BJ (cell line): ENCODE measurements around the gene MISFA. TPM values are rescaled to one million over a fixed set of nuclear protein-coding genes. Genes with fewer than 3 reads are reported as not detected.
A peak's percentile ranks its signal among the peaks of the same experiment; 100 is the strongest.

ENCODE experiments used
- CTCF ChIA-PET: fragments of 350-600 bp; formaldehyde crosslinking; extraction: SDS; loops from one replicate; lab custom pipeline; 2021; ENCODE audit warnings: antibody characterized with exemption, inconsistent platforms; lab: Yijun Ruan, JAX
- POLR2A ChIA-PET: fragments of 300-600 bp; sonication (Branson Sonifier 250); formaldehyde crosslinking; extraction: SDS; loops from one replicate; lab custom pipeline; 2021; ENCODE audit warnings: antibody characterized with exemption; lab: Charles Lee
- DNase-seq: peaks from one replicate; pipeline ENCODE4 v3.0.0-alpha.2; 2011; ENCODE audit warnings: low read depth
- H3K27me3 ChIP-seq: 2 replicates; pipeline ENCODE4 v1.6.0; 2011; ENCODE audit warnings: low read length; ENCODE audit not compliant: control insufficient read depth, insufficient read depth
- H3K36me3 ChIP-seq: 2 replicates; pipeline ENCODE4 v1.5.1; 2011; ENCODE audit warnings: low read length; ENCODE audit not compliant: control insufficient read depth, insufficient read depth
- H3K4me3 ChIP-seq: 2 replicates; pipeline ENCODE4 v1.5.1; 2011; ENCODE audit warnings: low read depth, mild to moderate bottlenecking, control low read depth, low read length
- polyA plus RNA-seq: library from polyadenylated mRNA; depleted of rRNA; stranded (reverse); fragments of >200 nt; gene quantifications from 2 replicates; pipeline ENCODE4 v1.2.3, GENCODE V29; 2011; rRNA removed
- TF ChIP-seq, protein P1 (sequence below): IDR thresholded peaks from 2 replicates; pipeline ENCODE4 v1.5.1; 2011; ENCODE audit warnings: low read depth, mild to moderate bottlenecking, control low read depth, inconsistent platforms, low read length, moderate library complexity; ENCODE audit not compliant: insufficient read depth

The MISFA gene
- polyA plus RNA-seq, 1 experiment, result 0.26 TPM

DNA sequence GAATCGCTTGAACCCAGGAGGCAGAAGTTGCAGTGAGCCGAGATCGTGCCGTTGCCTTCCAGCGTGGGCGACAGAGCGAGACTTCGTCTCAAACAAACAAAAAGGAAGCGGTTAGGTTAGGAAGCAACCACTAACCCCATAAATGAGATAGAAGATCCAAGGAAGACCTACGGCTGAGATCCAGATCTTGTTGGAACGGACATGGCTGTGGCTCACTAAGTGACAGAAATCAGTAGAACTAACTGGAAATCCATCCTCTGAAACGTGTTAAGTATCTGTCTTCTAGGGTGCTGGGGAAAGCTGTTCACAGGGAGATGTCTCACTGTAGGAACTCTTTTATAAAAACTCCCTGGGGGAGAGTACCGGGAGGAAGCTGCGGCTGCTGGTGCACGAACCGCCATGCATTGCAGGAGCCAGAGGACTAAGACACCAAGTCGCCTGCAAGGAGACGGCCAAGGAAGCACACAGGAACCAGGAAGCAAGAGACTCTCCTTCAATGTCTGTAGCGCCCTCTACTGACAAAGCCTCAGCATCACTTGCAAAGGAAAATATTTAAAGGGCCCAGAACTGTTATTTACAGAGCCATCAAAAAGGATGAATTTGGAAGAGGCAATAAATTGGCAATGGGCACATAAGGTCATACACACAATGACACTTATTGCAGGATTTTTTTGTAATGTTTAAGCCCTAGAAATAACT lies 51.4 kb downstream of the MISFA start:
- Histone ChIP-seq H3K27me3 (no peaks in the 10 kb centered on the region), H3K4me3 (no peak overlapping the region), H3K36me3 (no peaks in the 10 kb centered on the region)
- no peak for DNase-seq
- ChIA-PET CTCF (interaction anchor here (1.4 to 2.3 kb wide), 2 partner anchors 110 to 536 kb away, joined by 5 to 10 read pairs; no protein-coding TSS in a partner anchor), POLR2A (interaction anchor here (0.6 kb wide), 1 partner anchor 577 kb away, joined by 6 read pairs; no protein-coding TSS in a partner anchor)
- TF ChIP-seq, protein P1, sequence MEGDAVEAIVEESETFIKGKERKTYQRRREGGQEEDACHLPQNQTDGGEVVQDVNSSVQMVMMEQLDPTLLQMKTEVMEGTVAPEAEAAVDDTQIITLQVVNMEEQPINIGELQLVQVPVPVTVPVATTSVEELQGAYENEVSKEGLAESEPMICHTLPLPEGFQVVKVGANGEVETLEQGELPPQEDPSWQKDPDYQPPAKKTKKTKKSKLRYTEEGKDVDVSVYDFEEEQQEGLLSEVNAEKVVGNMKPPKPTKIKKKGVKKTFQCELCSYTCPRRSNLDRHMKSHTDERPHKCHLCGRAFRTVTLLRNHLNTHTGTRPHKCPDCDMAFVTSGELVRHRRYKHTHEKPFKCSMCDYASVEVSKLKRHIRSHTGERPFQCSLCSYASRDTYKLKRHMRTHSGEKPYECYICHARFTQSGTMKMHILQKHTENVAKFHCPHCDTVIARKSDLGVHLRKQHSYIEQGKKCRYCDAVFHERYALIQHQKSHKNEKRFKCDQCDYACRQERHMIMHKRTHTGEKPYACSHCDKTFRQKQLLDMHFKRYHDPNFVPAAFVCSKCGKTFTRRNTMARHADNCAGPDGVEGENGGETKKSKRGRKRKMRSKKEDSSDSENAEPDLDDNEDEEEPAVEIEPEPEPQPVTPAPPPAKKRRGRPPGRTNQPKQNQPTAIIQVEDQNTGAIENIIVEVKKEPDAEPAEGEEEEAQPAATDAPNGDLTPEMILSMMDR, result peak; percentile 62

Other genes with a start within 250 kb of the MISFA start
- gene LDHA, start 205.2 kb upstream of the MISFA start, polyA plus RNA-seq, result 946 and 2,237 TPM in 2 replicates
- gene LDHC, start 187.5 kb upstream of the MISFA start, polyA plus RNA-seq, result 0.10 TPM in 1 of 2 replicates, not detected in the other
- gene LDHAL6A, start 143.9 kb upstream of the MISFA start, polyA plus RNA-seq, result not detected in 2 replicates
- 152 and 174 TPM in 2 replicates for gene TSG101, start 72.8 kb upstream of the MISFA start, polyA plus RNA-seq
- 11.7 and 21.2 TPM in 2 replicates for gene UEVLD, start 11.1 kb upstream of the MISFA start, polyA plus RNA-seq
- gene SPTY2D1, start 34.6 kb downstream of the MISFA start, polyA plus RNA-seq, result 11.8 and 12.4 TPM in 2 replicates
- 0.48 and 0.71 TPM in 2 replicates for gene TMEM86A, start 99.0 kb downstream of the MISFA start, polyA plus RNA-seq
- gene IGSF22, start 126.4 kb downstream of the MISFA start, polyA plus RNA-seq, result 0.07 and 0.15 TPM in 2 replicates
- gene PTPN5, start 192.0 kb downstream of the MISFA start, polyA plus RNA-seq, result not detected in 2 replicates